NCI-H345 (cell line): ENCODE results near the gene THRAP3.
A peak's percentile ranks its signal among the peaks of the same experiment; 100 is the strongest.

ENCODE experiments used
- DNase-seq: peaks from one replicate; lab custom pipeline; 2025; lab: John Stamatoyannopoulos, UW

Gene THRAP3

GRCh38 chr1:36297062-36297461 lies 72.8 kb downstream of the THRAP3 start:
- no peak for DNase-seq

- no peak for DNase-seq
Measured at GRCh38 chr1:36298640-36299039, 74.4 kb downstream of the THRAP3 start.

DNA sequence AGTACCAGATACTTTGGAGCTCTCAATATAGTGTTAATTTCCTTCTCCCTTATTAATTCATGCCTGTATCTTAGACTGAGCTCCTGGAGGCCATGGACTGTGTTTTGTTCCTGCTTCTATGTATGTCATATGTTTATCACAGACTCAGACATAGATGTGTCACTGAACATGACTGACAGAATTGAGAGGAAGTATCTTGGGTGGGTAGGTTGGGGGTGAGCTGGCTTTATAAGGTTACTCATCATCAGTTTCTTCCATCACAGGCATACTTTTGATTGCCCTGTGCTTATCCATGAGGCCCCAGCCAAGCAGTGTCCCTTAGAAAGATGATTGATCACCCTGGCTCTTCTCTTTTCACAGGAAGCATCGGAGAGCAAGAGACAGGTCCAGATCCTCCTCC lies 76.3 kb downstream of the THRAP3 start:
- no peak for DNase-seq

DNA sequence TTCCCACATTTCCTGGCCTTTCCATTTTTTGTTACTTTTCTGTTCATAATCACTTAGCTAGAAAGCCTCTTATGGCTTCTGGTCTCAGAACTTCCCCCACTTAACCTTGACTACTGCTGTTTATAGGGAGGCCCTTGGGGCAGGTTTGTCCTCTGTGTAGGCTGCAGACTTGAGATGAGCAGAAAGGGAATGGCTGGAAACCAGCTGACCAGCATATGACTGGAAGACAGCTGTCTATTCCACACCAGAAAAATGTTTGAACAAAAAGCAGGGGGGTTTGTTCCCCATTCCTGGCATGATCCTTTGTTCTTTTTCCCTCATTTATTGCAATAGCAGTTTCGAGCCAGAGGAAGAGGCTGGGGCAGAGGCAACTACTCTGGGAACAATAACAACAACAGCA lies 77.0 kb downstream of the THRAP3 start:
- no peak for DNase-seq

DNA sequence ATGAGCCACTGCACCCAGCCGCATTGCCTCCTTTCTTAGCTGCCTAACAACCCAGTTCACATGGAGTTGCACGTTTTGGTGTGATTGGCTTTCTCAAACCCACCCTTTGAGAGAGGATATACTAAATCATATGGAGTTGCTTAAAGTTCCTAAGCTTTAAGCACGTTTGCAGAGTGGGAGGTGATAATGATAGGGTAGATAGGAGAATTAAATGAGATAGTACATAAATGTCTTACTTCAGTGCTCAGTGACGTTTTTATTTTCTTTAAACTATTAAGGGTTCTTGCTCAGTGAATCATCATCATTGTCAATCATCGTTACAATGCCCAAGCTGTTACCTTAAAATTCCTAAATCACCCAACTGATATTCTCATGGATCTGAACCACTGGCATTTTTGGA lies 79.0 kb downstream of the THRAP3 start:
- no peak for DNase-seq

DNA sequence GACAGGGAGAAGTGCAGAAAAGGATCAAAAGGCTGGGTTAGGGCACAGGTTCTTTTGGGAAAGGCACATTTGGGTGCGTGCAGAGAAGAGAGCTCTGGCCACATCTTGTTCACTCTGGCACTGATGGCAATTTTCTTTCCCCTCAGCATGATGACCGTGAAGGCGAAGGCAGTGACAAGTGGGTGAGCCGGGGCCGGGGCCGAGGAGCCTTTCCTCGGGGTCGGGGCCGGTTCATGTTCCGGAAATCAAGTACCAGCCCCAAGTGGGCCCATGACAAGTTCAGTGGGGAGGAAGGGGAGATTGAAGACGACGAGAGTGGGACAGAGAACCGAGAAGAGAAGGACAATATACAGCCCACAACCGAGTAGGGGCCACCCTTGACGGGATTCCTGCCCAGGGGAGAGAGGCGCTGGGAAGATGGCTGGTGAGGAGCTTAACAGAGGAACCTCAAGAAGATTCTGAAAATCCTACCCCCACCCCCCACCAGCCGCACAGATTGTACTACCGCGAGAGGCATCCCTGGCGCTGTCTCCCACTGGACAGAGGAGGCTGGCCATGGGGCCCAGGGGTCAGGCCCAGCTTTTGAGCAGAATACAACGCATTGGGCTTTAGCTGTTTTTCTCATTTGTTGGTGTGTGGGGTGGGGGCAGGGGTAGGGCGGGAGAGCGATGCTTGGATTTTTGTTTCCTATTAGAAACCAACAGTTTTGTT lies 79.6 kb downstream of the THRAP3 start:
- no peak for DNase-seq

DNA sequence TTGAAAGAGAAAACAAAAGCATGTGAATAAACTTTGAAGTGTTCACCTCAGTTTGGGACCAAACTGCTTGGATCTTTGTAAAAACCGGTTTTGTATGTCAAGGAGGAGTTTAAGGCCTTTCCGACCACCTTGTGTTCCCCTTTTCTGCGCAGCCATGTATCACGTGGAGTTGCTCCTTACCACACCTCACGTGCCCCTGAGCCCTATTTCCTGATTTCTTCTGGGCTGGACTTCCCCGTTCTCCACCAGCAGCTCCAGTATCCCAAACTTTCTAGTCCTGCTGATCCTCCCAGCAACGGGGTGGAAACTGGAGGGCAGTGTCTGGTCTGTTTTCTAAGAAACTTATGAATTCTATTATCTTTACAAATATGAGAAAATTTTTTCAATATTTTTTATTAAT lies 80.3 kb downstream of the THRAP3 start:
- no peak for DNase-seq

GRCh38 chr1:36304970-36305914 lies 81.0 kb downstream of the THRAP3 start:
- DNase-seq, result no peak

GRCh38 chr1:36305915-36306209 lies 81.6 kb downstream of the THRAP3 start:
- DNase-seq, result no peak

DNA sequence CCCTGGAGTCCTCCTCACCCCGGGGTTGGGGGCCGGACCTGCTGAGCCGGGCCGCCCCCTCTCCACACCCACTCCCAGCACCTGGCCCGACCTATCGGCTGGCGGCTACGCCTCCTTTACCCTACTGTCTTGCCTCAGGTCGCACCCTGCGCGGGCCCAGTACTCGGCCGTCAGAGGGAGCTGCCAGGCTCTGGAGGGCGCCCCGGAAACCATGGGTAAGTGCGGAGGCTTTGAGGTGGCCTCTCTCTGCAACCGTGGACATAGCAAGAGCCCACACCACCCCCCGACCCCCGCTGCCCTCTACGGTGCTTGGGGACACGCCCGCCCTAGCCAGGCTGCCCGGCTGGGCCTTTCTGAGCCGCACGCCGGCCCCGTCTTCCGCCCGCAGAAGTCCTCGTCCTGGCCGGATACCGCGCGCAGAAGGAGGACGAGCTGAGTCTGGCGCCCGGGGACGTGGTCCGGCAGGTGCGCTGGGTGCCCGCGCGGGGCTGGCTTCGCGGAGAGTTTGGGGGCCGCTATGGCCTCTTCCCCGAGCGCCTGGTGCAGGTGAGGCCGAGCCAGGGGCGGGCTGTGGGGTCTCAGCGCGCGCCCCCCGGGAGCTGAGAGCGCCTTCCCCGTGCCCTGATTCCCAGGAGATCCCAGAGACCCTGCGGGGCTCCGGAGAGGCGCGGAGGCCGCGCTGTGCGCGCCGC lies 82.1 kb downstream of the THRAP3 start, which contains the start of gene SH3D21:
SH3D21 (plus strand) TSS at position 159 of the 692 bp plus-strand sequence; CDS start at position 212, 53 bp downstream.
- DNase-seq, result peak; percentile 75

GRCh38 chr1:36306902-36307456 lies 82.7 kb downstream of the THRAP3 start:
- DNase-seq, result peak; percentile 98

- DNase-seq, result no peak
Measured at GRCh38 chr1:36307601-36308330, 83.5 kb downstream of the THRAP3 start.

GRCh38 chr1:36309397-36309796 lies 85.2 kb downstream of the THRAP3 start:
- DNase-seq, result no peak

- no peak for DNase-seq
Measured at GRCh38 chr1:36320291-36320761, 96.1 kb downstream of the THRAP3 start.

DNA sequence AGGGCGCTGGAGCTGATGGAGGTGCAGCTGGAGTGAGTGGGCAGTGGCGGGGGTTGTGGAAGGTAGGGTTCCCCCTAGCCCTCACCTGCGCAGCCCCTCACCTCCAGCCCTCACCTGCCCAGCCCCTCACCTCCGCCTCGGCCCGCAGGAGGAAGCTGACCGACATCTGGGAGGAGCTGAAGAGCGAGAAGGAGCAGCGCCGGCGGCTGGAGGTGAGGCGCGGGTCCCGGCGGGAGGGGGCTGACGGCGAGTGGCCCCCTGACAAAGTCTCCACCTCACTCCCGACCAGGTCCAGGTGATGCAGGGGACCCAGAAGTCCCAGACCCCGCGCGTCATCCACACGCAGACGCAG lies 96.5 kb downstream of the THRAP3 start:
- no peak for DNase-seq

DNA sequence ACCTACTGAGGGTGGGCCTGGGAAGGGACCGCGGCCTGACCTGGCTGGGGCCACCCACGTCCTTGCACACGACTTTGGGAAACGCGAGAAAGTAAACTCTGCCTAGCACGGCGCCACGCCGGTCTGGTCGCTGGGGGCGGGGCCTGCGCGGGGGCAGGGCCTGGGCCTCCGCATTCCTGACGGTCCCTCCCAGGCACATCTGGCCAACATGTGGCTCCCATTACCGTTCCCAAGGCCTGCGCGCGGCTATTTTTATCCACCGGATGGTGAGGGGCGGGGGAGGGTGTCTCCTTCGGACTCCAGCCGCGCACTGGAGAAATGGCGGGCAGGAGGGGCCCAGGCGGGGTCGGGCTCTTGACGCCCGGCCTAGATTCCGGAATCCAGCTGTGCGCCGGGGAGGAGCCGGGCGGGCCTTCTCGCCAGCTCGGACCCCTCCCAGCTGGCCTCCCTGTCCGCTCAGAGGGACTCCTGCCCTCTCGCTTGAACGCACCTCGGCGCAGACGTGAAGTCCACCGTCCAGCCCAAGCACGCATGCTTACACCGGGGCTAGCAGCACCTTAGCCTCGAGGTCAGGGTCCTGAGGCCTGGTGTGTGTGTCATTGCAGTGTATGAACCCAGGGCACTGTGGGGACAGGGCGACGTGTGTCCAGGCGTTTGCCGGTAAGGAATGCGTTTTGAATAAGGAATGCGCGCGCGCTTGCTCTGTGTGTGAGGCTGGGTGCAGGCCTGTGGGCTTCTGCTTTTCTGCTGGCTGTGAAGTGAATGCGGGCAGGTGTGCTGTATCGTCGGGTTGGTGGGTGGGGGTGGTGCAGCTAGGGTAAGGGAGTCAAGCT lies 97.1 kb downstream of the THRAP3 start:
- no peak for DNase-seq

GRCh38 chr1:36322041-36322785 lies 98.0 kb downstream of the THRAP3 start:
- no peak for DNase-seq

DNA sequence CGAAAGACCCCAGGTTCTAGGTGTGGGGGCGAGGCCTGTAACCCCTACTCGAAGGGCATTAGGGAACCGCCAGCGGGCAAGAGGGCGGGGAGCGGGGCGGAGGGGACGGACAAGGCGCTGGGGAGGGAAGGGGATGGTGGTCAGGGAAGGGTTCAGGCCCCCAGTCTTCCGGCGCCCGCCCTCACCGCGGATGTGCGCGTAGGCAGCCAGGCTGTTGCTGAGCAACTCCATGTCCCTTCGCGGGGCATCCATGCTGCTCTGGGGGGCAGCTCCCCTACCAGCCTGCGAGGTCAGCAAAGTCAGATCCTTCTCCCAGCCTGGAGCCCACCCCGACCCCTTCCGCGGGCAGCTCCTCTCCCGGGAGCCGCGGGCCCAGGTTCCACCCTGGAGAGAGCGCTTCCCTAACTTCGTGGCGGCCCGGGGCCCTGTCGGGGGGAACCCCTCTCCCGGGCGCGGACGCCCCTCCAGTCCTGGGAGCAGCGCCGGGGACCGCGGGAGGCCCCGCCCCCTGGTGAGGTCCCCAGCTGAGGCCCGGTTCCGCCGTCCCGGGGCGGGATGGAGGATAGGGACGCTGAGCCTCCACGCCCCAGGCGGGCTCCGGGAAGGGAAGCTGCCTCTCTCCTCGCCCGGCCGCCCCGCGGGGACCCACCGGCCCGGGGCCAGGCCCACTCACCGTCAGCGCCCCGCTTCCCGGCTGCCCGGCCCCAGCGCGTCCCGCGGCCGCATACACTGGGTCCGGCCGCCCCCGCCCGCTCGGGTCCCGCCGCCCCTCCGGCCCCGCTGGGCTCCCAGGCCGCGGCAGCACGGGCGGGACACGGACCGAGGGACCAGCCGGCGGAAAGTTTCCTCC lies 98.8 kb downstream of the THRAP3 start:
- DNase-seq, result no peak
